Skeletal muscle cell (primary cell): Measurements from ENCODE around the gene DYNLT2.
"Not testable (repeated sequence)": the region's sequence is repeated elsewhere in the genome, so short reads cannot be mapped to it uniquely, and the experiment has no call there.

Source experiments
- DNase-seq: peaks from one replicate; pipeline ENCODE4 v3.0.0-alpha.2; 2010; ENCODE audit warnings: low read depth
- H3K4me3 ChIP-seq: 2 replicates; pipeline ENCODE4 v1.5.1; 2011; ENCODE audit warnings: low read depth, mild to moderate bottlenecking, control low read depth, low read length, moderate library complexity

The DYNLT2 gene

DNA sequence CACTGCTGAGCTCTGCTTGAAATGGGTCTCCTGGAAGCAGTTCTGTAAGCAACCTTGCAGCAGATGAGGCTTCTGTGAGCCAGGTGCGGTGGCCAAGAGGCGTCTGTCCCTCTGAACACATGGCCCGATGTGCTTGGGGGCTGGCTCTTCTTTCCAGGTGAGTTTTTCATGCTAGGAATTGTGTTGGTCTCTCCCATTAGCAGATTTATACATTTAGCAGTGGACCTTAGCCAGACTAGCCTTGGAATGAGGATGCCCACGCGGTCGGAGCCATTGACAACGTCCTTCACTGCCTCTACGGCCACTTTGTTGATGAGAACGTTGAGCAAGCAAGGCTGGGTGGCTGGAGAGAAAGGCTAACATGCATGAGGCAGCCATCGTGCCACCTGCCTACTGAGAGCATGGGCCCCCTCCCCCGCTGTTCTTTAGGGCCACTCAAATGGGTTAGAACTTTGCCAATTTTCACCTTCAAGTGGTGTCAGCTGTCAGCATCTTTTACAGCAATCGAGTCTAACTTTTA is 33.5 kb upstream of the DYNLT2 start:
- no peak for DNase-seq
- no peak overlapping the region for H3K4me3 ChIP-seq

DNA sequence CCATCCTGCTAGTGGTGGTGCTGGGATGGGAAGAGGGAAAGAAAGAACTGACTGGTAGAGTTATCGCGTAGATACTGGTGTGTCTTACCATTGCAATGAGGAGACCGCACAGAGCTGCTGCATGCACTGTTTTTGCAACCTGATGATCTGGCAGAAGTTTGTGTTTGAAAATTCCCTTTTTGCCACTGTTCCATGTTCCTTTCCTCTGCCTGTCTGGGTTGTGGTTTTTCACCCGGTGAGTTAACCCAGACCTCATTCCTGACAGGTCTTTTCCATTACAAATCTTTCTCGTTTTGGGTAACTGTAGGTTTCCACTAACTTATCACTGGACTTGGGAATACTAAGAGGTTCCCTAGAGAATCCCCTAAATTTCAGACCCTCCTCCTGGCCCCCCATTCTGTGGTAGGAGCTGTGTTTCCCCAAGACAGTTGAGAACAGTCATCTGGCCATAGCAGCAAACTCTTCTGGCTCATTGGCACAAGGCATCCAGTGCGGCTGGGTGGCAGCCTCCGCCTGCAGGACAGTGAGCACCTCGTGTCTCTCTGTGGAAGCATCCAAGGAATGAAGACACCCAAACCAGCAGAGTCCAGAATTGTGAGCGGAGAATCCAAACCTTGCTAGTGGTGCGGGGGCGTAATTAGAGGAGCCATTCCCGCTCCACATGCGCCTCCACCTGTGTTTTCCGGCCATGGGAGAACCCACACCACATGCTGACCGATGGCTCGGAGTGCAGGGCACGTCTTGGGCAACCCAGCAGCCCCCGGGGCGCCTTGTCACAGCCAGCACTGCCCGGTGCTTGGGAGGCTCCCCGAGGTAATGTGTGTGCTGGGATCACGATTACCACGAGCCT is 32.8 kb upstream of the DYNLT2 start:
- DNase-seq = no peak
- H3K4me3 ChIP-seq = no peak overlapping the region

DNA sequence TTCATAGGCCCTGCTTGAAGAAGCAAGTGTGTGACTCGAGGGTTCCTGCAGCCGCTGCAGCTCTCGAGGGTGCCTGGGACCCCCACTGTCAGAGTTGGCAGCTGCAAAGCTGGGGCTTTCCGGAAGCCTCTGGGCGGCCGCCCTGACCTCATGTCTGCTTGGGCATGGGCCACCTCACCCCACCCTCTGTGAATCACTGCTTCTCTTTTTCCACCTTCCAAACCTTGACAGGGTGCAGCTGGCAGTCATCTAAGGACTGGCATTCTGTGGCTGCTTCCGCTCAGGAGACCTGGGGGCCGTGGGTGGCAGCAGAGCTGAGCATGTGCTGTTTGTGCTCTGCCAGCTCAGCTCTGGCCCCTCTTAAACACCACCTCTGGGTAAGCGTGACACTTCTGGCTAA is 32.0 kb upstream of the DYNLT2 start:
- H3K4me3 ChIP-seq = no peak overlapping the region
- no peak for DNase-seq

DNA sequence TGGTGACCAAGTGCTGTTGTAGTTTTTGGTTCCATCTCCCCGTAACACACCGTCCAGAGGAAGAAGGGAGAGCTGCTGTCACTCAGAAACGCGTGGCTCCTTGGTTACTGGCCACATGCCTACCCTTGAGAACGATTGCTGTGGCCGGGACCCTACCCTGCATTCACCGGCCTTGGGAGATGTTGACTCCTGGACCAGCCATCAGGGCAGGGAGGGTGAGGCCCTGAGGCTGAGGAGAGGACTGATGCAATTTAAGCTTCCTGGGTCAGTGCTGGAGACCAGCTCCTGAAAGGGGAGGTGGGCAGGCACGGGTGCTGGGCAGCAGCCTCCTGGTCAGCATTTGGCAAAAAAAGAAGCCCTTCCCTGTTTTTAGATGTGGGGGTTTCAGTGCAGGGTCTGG is 31.6 kb upstream of the DYNLT2 start:
- DNase-seq = no peak
- H3K4me3 ChIP-seq = no peak overlapping the region

DNA sequence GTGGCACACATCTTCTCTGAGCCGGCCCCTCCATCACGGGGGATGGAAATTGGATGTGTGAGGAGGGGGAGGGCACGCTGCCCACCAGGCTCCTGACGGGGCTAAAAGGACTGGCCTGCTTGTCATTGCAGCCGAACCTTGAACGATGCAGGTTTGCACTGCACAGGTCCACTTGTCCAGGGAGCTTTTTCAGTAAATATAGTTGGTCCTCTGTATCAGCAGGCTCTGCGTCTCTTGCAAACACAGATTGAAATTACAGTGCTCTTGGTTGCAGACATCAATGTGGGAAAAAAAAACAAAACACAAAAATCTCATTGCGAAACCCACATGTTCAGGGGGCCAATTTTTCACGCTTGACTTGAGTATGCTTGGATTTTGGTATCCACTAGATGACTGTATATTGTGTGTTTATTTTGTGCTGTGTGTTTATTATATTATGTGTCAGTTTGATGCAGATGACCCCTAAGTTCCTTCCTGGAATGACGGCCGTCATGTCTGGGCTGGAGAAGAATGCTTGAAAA is 29.3 kb upstream of the DYNLT2 start:
- DNase-seq = no peak
- no peak overlapping the region for H3K4me3 ChIP-seq

DNA sequence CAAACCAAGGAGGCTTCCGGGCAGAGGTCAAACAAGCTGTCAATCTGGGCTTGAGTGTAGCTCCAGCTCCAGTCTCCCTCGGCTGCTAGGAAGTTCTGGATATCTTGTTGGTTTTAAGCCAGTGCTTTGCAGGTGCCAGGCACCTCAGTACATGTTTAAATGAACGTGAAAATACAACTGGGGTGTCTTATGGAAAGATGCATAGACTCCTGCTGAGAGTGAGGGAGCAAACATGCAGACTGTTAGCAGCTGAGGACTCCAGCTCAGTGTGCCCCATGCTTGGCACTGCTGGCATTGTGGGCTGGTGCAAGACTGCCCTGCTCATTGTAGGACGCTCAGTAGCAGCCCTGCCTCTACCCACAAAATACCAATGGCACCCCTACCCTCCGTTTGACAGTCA is 28.5 kb upstream of the DYNLT2 start:
- H3K4me3 ChIP-seq = no peak overlapping the region
- DNase-seq = no peak

DNA sequence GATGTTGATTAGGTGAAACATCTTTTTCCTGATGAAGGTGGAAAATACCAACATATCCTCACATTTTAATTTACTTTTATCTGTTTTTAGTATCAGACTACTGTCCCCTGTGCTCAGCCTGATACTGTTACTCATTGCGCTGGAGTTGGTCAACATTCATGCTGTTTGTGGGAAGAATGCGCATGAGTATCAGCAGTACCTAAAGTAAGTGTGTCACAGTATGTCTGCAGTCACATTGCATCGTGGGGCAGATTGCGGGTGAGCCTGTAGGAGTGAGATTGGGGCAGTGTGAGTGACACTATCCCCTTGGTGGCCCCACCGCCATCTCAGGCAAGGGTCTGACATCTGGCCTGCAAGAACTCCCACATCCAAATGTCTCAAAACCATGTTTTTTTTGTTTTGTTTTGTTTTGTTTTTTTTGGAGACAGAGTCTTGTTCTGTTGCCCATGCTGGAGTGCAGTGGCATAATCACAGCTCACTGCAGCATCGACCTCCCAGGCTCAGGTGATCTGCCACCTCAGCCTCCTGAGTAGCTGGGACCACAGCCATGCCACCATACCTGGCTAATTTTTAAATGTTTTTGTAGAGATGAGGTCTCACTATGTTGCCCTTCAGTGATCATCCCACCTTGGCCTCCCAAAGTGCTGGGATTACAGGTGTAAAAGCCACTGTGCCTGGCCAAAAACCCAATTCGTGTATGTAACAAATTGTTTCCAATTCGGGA is 27.9 kb upstream of the DYNLT2 start:
- DNase-seq = no peak
- no peak overlapping the region for H3K4me3 ChIP-seq

DNA sequence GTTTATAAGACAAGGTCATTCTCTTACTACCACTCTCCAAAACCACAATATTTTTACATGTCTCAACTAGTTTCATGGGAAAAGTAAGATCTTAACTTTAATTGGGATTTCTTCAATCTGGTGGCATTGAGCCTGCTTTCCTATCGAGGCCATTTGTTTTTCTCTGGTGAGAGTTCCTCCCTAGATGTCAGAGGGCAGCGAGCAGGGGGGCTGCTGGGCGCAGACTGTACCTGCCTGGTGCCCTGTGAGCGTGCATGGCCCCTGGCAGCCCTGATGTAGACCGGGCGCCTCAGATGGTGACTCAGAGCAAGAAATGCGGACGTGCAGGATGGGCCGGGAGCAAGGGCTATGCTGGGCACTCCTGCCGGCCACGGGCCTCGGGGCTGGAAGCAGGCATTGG is 27.3 kb upstream of the DYNLT2 start:
- no peak for DNase-seq
- no peak overlapping the region for H3K4me3 ChIP-seq

DNA sequence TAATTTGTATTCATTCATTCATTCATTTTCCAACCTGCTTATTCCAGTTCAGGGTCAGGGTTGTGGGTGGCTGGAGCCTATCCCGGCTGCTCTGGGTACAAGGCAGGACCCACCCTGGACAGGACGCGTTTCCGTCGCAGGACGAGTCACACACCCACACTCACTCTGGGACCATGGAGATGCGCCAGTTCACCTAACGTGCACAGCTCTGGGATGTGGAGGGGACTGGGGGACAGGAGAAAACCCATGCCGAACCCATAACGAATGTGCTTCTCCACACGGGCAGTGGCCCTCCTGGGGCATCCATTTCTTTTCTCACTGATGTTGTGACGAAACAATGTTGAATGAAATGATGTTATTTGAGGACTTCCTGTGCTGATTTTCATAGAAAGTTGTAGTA is 26.5 kb upstream of the DYNLT2 start:
- no peak for DNase-seq
- no peak overlapping the region for H3K4me3 ChIP-seq

DNA sequence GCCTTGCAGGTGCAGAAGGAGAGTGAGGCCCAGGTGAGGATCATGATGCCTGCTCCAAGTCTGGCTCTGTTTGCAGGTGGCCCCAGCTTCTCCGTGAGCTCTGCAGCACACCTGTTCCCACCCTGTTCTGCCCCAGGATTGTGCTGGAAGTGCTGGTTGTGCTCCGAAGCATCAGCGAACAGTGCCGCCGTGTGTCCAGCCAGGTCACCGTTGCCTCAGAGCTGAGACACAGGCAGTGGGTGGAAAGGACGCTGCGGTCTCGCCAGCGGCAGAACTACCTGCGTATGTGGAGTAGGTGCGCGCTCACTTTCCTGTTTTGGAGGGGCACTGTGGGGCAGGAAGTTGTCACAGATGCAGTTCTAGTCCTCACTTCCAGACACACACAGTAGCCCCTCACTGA is 25.0 kb upstream of the DYNLT2 start:
- H3K4me3 ChIP-seq = no peak overlapping the region
- DNase-seq = no peak

DNA sequence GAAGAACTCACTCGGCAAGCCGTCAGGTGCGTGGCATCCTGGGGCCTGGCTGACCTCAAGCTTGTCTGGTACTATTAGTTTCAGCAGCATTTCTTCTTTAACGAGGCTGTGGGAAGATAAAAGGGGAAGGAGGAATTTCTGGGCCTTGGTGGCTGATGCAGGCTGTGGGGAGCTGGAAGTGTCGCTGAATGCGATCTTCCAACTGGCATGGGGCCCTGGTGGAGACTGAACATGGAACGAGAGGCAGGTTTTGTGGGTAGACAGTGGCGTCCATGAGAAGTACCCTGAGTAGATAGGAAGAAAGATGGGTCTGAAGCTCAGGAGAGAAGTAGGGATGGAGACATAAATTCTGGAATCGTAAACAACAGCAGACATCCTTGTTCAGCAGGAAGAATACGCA is 23.9 kb upstream of the DYNLT2 start:
- no peak overlapping the region for H3K4me3 ChIP-seq
- no peak for DNase-seq

DNA sequence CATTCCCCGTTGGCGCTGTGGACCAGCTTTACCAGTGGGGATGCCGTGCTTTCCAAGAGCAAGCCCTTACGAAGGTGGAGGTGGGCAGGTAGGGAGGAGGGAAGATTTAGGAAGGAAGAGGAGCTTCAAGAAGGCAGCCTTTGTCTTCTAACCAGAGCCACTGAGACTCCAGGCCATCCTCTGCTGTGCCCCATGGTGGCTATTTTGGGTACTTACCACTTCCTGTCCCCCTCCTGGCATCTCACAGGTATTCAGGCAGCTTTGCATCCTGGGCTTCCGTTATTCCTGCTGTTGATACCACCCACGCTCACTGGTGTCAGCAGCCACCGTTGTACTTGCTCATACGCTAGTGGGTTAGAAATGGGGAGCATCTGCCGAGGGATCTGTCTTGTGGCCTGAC is 23.0 kb upstream of the DYNLT2 start:
- DNase-seq = no peak
- H3K4me3 ChIP-seq = no peak overlapping the region

DNA sequence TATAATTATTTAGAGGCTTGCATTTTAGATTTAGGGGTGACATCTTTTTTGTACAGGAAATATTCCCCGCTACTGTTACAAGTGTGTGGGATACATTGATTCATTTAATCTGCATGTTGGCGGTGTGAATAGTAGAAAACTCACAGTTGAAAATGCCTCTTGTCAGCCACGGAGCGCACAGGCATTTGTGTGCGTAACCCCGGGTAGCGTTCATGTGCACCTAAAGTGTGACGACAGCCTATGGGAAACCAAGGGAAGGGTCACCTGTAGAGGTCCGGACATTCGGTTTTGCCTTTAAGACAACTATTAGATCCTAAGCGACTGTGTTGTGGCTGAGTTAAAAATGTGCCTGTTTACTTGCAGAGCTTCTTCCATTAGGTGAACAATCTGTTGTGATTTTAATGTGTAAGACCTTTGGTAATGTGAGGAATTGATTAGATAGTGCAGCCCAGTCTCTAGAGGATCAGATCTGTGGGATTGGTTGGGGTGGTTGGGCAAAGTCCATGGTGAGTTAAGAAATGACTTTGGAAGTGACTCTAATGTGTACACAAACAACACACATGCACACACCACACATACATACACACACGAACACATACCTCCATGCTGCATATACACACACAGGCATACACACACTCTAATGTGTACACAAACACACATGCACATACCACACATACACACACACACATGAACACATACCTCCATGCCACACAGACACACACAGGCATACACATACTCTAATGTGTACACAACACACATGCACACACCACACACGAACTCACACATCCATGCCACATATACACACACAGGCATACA is 15.8 kb upstream of the DYNLT2 start:
- H3K4me3 ChIP-seq = no peak overlapping the region
- DNase-seq = no peak

DNA sequence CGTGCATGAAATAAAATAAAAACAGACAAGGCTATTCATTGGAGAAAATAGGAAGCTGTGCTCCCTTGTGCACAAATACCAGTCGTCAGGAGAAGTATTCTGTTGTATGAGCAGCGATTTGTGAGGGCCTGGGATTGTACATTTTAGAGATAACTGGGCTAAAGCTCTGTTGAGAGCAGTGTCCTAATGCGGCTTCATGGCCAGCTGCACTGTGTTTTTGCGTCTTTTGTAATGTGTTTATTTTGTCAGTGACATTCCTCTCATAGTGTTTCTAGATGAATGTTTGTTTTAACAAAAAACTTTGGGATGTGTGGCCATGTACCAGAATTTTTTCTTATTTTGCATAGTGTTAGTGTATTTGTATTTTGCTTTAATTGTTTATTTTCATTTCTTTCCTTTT is 14.9 kb upstream of the DYNLT2 start:
- DNase-seq = no peak
- H3K4me3 ChIP-seq = no peak overlapping the region

DNA sequence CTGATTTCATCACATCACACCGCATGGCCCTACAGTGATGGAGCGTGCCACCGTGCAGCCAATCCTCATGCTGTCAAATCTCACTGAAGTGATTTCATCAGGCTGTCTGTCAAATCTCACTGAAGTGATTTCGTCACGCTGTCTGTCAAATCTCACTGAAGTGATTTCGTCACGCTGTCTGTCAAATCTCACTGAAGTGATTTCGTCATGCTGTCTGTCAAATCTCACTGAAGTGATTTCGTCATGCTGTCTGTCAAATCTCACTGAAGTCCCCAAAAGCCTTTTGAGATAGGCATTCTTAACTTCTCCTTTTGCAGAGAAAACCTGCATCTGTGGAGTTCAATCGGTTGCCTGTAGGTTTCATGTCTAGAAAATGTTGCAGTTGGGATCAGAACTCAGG is 14.4 kb upstream of the DYNLT2 start:
- not testable (repeated sequence) for DNase-seq, H3K4me3 ChIP-seq

DNA sequence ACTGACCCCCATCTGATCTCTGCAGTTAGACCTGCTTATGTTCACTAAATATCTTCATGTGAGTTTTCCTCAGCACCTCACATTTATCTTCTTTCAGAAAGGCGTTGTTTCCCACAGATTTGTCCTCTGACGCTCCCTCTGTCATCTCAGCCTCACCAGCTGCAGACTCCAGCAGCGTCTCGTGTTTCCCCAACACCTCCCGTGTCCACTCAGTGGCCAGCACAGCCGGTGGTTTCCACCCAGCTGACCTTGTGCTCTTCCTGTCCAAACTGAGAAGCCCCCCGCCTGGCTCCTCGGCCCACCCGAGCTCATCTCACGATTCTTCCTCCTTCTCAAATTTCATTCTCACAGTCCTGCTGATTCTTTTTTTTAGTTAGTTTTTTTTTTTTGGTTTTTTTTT is 12.5 kb upstream of the DYNLT2 start:
- H3K4me3 ChIP-seq = no peak overlapping the region
- DNase-seq = no peak

DNA sequence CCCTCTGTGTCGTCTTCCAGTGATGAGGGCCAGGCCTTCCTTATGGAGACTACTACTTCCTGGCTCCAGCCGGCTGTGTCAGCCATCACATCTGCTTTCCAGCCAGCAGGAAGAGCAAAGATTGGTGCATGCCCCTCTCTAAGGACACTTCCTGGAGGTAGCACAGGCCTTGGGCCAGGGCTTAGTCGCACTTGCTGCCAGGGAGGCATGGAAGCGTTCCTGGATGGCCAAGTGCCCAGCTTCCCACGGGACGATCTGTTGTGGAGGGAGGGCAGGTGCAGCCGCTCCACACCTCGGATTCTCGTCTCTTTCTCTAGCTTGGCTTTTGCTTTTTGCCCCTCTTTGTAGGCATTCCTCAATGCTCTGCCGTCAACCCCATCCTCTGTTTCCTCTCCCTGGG is 11.9 kb upstream of the DYNLT2 start:
- no peak overlapping the region for H3K4me3 ChIP-seq
- no peak for DNase-seq

DNA sequence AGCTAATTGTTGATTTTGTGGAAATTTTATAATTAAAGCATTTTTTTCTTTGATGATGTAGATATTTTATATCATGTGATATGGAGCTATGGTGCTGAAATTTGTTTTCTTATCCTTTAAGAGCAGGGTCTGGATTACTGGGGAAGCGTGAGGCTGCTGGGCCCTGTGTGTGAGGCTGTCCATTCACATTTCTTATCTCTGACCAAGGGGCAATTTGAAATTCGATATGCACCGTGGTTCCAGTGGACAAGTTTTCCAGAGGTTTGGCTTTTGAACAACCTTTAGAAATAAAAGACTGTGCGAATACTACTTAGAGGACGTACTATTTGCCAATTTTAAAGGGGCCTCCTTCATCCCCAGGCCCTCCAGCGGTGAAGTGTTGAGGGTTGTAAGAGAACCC is 3.8 kb upstream of the DYNLT2 start:
- no peak for DNase-seq
- no peak overlapping the region for H3K4me3 ChIP-seq

DNA sequence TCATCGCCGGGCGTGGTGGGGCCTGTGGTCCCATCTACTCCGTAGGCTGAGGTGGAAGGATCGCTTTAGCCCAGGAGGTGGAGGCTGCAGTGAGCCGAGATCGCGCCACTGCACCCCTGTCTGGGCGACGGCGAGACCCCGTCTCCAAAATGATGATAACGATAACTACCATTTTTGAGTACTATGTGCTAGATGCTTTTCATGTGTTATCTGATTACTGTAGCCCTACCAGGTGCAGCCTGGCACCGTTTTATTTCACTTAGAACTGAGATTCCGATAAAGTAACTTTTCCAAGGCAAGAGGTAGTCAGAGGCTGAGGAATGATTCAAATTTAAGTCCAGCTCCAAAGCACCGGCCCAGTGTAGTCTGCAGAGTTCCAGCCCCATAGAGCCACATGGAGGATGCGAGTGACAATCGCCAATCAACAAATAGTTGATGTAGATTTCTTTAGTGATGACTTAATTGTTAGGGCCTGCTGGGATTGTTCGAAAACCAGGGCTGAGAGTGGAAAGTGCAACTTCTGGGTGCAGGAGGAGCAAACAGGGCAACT is 777 bp upstream of the DYNLT2 start:
- DNase-seq = no peak
- H3K4me3 ChIP-seq = peak overlapping the region; percentile 78

DNA sequence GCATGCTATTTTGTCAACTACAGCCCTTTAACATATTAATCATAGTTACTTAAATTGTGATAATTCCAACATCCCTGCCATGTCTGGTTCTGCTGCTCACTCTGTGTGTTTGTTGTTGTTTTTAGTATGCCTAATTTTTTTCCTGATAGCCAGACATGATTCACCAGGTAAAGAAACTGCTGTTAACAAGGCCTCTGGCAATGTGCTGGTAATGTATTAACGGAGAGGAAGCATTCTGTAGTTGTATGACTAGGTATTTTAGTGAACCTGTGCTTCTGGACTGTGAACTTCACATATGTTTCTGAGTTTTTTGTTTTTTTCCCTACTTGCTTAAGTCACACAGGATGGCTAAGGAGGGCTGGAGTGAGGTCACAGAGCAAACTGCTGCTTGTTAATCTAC is 4.8 kb downstream of the DYNLT2 start:
- no peak overlapping the region for H3K4me3 ChIP-seq
- no peak for DNase-seq
